GM21529 (cell line): ENCODE measurements around the gene IGFBPL1.
A peak's percentile ranks its signal among the peaks of the same experiment; 100 is the strongest.

Experiments
- ATAC-seq: cut with Tn5 transposase; IDR thresholded peaks from one replicate; pipeline ENCODE4 v1.9.1; 2021; ENCODE audit not compliant: unreplicated experiment

Gene IGFBPL1

GRCh38 chr9:38432922-38433510 is 8.8 kb upstream of the IGFBPL1 start:
- ATAC-seq: no peak

- no peak for ATAC-seq
These were observed 6.9 kb upstream of the IGFBPL1 start for GRCh38 chr9:38431116-38431515.

DNA sequence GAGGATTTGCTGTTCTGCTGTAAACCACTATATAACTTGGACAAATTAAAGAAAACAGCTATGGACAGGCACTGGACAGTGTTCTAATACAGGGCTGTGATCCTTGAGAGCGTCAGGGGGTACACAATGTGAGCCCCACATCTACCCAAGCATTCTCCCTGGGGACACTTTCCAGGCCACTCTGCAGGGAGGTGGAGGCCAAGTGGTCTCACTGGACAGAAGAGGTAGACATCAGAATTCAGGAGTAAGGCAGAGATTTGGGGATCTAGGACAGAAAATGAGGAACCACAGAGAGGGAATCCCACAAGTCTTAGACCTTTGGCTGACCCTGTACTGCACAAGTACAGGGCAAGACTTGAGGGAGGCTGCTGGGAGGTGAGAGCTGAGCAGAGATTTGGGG is 3.8 kb upstream of the IGFBPL1 start:
- ATAC-seq: no peak

DNA sequence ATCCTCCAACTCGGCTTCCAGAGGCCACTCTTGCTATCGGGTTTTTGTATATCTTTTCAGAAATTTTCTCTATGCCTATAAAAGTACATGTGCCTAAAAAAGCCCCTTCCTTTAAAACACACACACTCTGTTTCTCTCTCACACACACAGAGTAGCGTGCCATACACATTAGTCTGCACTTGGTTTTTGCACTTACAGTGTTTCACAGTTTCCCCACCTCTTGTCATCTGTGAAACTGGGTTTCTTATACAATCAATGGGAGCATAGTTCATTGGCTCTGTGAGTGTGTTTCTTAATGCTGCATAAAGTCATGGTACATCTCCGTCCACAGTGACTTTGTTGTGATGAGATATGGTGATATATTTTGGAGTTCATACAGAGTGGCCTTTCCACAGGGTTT is 664 bp upstream of the IGFBPL1 start:
- ATAC-seq: no peak

GRCh38 chr9:38423273-38423972 is 831 bp downstream of the IGFBPL1 start:
- ATAC-seq: no peak

GRCh38 chr9:38422555-38423260 is 1.5 kb downstream of the IGFBPL1 start:
- ATAC-seq: no peak

DNA sequence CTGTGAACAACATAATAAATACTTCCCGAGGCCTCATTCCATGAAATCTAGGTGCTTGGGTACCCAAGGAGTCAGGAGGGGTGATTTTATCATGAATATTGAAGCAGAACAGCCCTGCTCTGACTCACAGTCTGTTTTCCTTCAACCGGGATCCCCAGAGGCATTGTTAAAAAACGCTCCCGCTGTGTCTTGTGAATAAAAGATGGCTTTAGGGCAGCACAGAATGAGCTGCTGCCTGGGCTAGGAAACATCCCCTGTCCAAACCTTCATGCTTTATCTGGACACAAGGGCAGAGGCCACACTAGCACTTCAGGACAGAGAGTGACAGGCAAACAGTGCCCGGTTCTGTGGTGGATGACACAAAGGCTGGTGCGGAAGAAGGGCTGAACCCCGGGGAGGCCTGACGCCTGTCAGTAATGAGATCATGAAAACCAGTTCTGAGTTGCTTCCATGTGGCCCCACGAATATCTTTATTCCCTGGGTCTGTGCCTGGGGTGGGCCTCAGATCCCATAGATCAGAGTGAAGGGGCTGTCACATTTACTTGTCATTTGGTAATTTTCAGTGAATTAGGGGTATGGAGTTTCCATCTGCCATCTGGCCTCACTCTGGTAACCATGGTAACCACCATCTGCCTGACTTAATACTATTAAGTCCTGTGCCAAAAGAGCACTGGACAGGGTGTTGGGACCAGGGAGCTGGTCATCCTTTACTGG is 2.6 kb downstream of the IGFBPL1 start:
- ATAC-seq: no peak

DNA sequence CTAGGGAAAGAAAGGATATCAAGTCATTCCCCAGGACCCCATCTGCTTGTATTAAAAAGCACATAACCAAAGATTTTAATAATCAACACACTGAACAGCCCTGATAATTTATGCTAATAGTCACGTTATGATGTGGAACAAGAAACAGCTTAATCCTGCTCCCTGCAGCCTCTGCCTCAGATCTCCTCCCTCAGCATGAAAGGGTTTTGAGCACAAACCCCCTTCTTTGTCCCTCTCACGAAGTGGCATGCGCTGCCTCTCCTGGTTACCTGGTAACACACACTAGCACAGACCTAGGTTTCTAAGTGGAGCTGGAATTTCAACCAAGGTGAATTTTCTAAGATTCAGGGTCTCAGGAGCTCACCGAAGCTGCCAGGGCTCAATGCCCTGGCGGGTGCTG is 5.1 kb downstream of the IGFBPL1 start:
- ATAC-seq: no peak

GRCh38 chr9:38418366-38418765 is 5.9 kb downstream of the IGFBPL1 start:
- no peak for ATAC-seq

GRCh38 chr9:38417003-38417945 is 7.0 kb downstream of the IGFBPL1 start:
- no peak for ATAC-seq

GRCh38 chr9:38416461-38416860 is 7.8 kb downstream of the IGFBPL1 start:
- ATAC-seq: no peak

- ATAC-seq: no peak
These were observed 8.4 kb downstream of the IGFBPL1 start for GRCh38 chr9:38415856-38416255.

- ATAC-seq: no peak
These were observed 10.1 kb downstream of the IGFBPL1 start for GRCh38 chr9:38414040-38414723.

GRCh38 chr9:38413283-38413682 is 11.0 kb downstream of the IGFBPL1 start:
- ATAC-seq: peak; percentile 50

DNA sequence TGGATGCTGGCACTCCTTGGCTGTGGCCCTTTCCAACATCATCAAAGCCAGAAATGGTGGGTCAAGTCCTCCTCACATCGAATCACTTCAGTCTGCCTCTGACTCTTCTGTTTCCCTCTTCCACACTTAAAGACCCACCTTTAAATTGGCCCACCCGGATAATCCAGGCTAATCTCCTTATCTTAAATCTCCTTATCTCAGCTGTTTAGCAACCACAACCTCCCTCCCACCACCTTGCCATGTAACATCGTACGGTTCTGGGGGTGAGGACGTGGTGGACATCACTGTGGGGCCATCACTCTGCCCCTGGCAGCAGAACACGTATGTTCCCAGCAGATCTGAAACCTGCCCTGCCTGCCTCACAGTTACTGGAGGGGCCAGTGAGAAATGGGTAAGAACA is 11.5 kb downstream of the IGFBPL1 start:
- no peak for ATAC-seq

DNA sequence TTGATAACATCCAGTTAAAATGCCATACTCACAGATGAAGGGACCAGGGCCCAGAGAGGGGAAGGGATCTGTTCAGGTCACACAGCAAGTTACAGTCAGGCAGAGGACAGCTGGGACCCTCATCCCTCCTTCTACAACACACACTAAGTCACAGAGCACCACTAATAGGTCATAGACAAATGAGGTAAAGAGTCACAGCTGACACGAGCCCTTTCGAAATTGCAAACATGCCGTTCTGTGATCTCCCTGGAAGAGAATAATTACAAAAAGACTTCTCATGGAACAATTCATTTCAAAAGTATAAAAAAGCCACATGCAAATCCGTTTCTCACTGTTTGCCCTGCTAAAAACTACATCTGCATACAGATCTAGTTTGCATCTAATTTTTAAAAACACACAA is 15.5 kb downstream of the IGFBPL1 start:
- ATAC-seq: peak; percentile 54

GRCh38 chr9:38406476-38407186 is 17.6 kb downstream of the IGFBPL1 start:
- ATAC-seq: no peak

DNA sequence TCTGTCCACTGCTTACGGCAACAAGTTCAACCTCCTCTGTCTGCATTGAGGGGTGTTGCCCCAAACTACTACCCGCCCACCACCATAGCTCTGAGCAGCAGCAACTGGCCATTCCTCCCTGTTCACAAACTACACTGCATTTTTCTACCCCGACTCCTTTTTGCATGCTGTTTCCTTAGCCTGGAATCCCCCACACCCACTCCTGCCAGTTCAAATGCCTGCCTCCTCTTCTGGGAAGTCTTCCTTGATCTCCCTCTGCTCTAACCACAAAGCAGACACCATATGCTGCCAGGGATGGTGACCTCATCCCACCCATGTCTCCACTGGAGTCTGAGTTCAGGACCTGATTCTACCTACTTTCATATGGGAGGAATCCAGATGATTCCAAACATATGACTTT is 18.5 kb downstream of the IGFBPL1 start:
- no peak for ATAC-seq

DNA sequence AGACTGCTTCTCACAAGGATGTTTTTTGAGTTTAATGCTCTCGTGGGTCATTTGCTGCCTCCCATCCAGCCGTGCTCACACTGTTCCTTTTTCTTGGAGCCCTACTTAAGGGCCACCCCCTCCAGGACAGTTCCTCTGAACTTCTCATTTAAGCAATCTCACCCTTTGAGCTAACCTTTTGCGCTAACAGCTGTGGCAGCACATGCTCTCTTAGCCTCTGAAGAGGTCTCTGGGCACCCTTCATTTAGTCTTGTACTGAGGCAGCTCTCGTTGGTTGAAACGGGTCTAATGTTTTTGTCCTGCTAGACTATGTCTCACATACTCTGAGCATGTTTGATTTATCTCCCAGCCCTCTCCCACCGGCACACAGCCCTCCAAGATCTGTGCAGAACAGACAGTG is 19.9 kb downstream of the IGFBPL1 start:
- no peak for ATAC-seq
